B cell (primary cell): ENCODE data around the gene HDAC7. TPM values are rescaled to one million over a fixed set of nuclear protein-coding genes. Genes with fewer than 3 reads are reported as not detected.

Source experiments
- ATAC-seq: fragments of 200-7000 bp; cut with Tn5 transposase; one replicate; pipeline ENCODE4 v1.10.0; 2021; ENCODE audit warnings: low read depth, mild to moderate bottlenecking, moderate number of reproducible peaks, moderate library complexity
- CTCF ChIA-PET: fragments of 350-600 bp; sonication (Branson Sonifier 250); formaldehyde crosslinking; loops from one replicate; lab custom pipeline; 2021; ENCODE audit warnings: antibody characterized with exemption, inconsistent platforms; lab: Charles Lee
- POLR2A ChIA-PET: fragments of 350-600 bp; sonication (Branson Sonifier 250); formaldehyde crosslinking; loops from one replicate; lab custom pipeline; 2021; ENCODE audit warnings: antibody characterized with exemption; lab: Charles Lee
- DNase-seq: peaks from one replicate; pipeline ENCODE4 v3.0.0; 2013
- H2AFZ ChIP-seq: 2 replicates; pipeline ENCODE4 v1.6.1; 2012; ENCODE audit warnings: mild to moderate bottlenecking, low read depth, low read length; ENCODE audit not compliant: insufficient read depth, poor library complexity, severe bottlenecking
- H3K27ac ChIP-seq, 2 donors: 1 replicate in 1 of 2; 2 replicates in 1 of 2; pipeline ENCODE4 v1.5.1; 2012 to 2013; ENCODE audit warnings: low read length in 2 of 2, mild to moderate bottlenecking in 2 of 2, moderate library complexity in 1 of 2
- H3K27me3 ChIP-seq, 4 experiments: fragments of 200-600 bp in 1 of 4; sonication (generic) in 1 of 4; replicated peaks in 1 of 4; 1 replicate in 2 of 4; 2 replicates in 2 of 4; pipeline versions ENCODE4 v1.6.1 to v1.7.0; 2013 to 2016; ENCODE audit warnings: low read length in 3 of 4, mild to moderate bottlenecking in 2 of 4, mixed read lengths in 1 of 4, moderate library complexity in 1 of 4; ENCODE audit not compliant: insufficient read depth in 4 of 4, control insufficient read depth in 3 of 4; ENCODE audit errors: control extremely low read depth in 1 of 4
- H3K36me3 ChIP-seq, 2 experiments: replicated peaks in 1 of 2; 1 replicate in 1 of 2; 2 replicates in 1 of 2; pipeline versions ENCODE4 v1.6.1 to v1.7.1; 2013; ENCODE audit warnings: low read length in 1 of 2; ENCODE audit not compliant: insufficient read depth in 2 of 2, control insufficient read depth in 1 of 2; ENCODE audit errors: control extremely low read depth in 1 of 2, extremely low read depth in 1 of 2
- H3K4me1 ChIP-seq, 2 donors: fragments of 200-600 bp in 1 of 2; sonication (generic) in 1 of 2; 1 replicate in 1 of 2; 2 replicates in 1 of 2; pipeline versions ENCODE4 v1.5.1 to v1.6.1; 2013 to 2017; ENCODE audit warnings: low read length in 2 of 2; ENCODE audit not compliant: control insufficient read depth in 2 of 2, insufficient read depth in 2 of 2
- H3K4me2 ChIP-seq: replicated peaks from 2 replicates; pipeline ENCODE3; 2012; ENCODE audit warnings: mild to moderate bottlenecking, low read depth, low read length; ENCODE audit not compliant: poor library complexity, severe bottlenecking
- H3K4me3 ChIP-seq, 5 experiments: fragments of 200-600 bp in 1 of 5; sonication (generic) in 1 of 5; 1 replicate in 3 of 5; 2 replicates in 2 of 5; pipeline versions ENCODE4 v1.5.1 to v1.7.0; 2011 to 2016; ENCODE audit warnings: low read length in 4 of 5, mild to moderate bottlenecking in 4 of 5, low read depth in 2 of 5, control low read depth in 1 of 5, moderate library complexity in 1 of 5; ENCODE audit not compliant: insufficient read depth in 1 of 5; ENCODE audit errors: control extremely low read depth in 1 of 5, extremely low read depth in 1 of 5
- H3K79me2 ChIP-seq: fragments of 200-600 bp; sonication (generic); one replicate; pipeline ENCODE4 v1.6.0; 2016; ENCODE audit warnings: low read length; ENCODE audit not compliant: control insufficient read depth, insufficient read depth
- H3K9ac ChIP-seq: fragments of 200-600 bp; sonication (generic); 2 replicates; pipeline ENCODE4 v1.6.1; 2017; ENCODE audit warnings: mild to moderate bottlenecking, low read length, moderate library complexity
- H3K9me3 ChIP-seq, 3 donors: one replicate each; pipeline versions ENCODE4 v1.6.1 to v1.7.1; 2013; ENCODE audit warnings: low read length in 2 of 3; ENCODE audit not compliant: control insufficient read depth in 2 of 3, insufficient read depth in 1 of 3; ENCODE audit errors: control extremely low read depth in 1 of 3
- H4K20me1 ChIP-seq: 2 replicates; pipeline ENCODE4 v1.6.0; 2012; ENCODE audit warnings: mild to moderate bottlenecking, low read length; ENCODE audit not compliant: insufficient read depth, control insufficient read depth, poor library complexity, severe bottlenecking
- H3K27ac Mint-ChIP-seq: one replicate; pipeline ENCODE4 v1.8.0; 2021; ENCODE audit warnings: mixed read lengths
- H3K27me3 Mint-ChIP-seq: one replicate; pipeline ENCODE4 v1.8.0; 2021; ENCODE audit warnings: mixed read lengths
- H3K4me1 Mint-ChIP-seq: one replicate; pipeline ENCODE4 v1.8.0; 2021; ENCODE audit warnings: mixed read lengths
- H3K4me3 Mint-ChIP-seq: one replicate; pipeline ENCODE4 v1.8.0; 2021; ENCODE audit warnings: mixed read lengths
- H3K9me3 Mint-ChIP-seq: one replicate; pipeline ENCODE4 v1.8.0; 2022; ENCODE audit warnings: mixed read lengths; ENCODE audit not compliant: insufficient read depth
- EZH2 ChIP-seq: IDR thresholded peaks from 2 replicates; pipeline ENCODE4 v1.6.1; 2012; ENCODE audit warnings: borderline replicate concordance, low read depth, mild to moderate bottlenecking, moderate library complexity, low read length; ENCODE audit not compliant: insufficient read depth, poor library complexity, severe bottlenecking
- WGBS: methylation state at CpG from one replicate; pipeline ENCODE4 v1.1.5; 2013; ENCODE audit warnings: missing lambda C conversion rate; ENCODE audit not compliant: insufficient coverage; 5-methylcytosine and 5-hydroxymethylcytosine counted together
- intact Hi-C: fragments of 100-400 bp; cut with micrococcal nuclease; formaldehyde crosslinking; loops from one replicate; pipeline ENCODE4 v1.10.0; 2022
- polyA plus RNA-seq: library from polyadenylated mRNA; depleted of rRNA; stranded (reverse); fragments of >200 nt; gene quantifications from 2 replicates; pipeline ENCODE4 v1.2.3, GENCODE V29; 2012
- total RNA-seq, 2 donors: library from RNA; stranded (reverse); fragments of 120-200 nt in 1 of 2; gene quantifications; 1 replicate in 1 of 2; 2 replicates in 1 of 2; pipeline versions ENCODE4 v1.2.3 to v1.2.4, GENCODE V29; 2013 to 2022
- TF ChIP-seq, protein P1 (sequence below): fragments of 200-600 bp; IDR thresholded peaks from one replicate; pipeline ENCODE4 v1.8.0; 2022; ENCODE audit warnings: antibody characterized with exemption, mild to moderate bottlenecking

HDAC7 gene
- total and polyA plus RNA-seq, 2 donors (not counting 1 experiment from before 2014, with no cell fraction given): 87.2 to 178 TPM

- no peaks in the 10 kb centered on the region for H3K9me3 Mint-ChIP-seq
- H3K4me3 Mint-ChIP-seq: no peak overlapping the region
These were observed 81.6 kb downstream of the HDAC7 start for GRCh38 chr12:47737936-47738594.

More at GRCh38 chr12:47737936-47738594, 81.6 kb downstream of the HDAC7 start:
- ATAC-seq: no peak
- no peak overlapping the region for H3K9ac ChIP-seq
- H3K27me3 ChIP-seq: no peaks in the 10 kb centered on the region
- CTCF ChIA-PET: interaction anchor here (1.4 to 15.0 kb wide), 5 partner anchors 19 to 103 kb away, joined by 4 to 515 read pairs (median 270); partner anchors contain the start of genes RAPGEF3, RPAP3 and SLC48A1
- POLR2A ChIA-PET: interaction anchor here (0.6 kb wide), 1 partner anchor 17 kb away, joined by 7 read pairs; no protein-coding TSS in a partner anchor
- H3K9me3 ChIP-seq: peaks cover 0 to 9% (median 0%) of the 10 kb centered on the region in 3 donors
- no peaks in the 10 kb centered on the region for H3K36me3 ChIP-seq
- no peak overlapping the region for H3K4me2 ChIP-seq
- no peaks in the 10 kb centered on the region for H4K20me1 ChIP-seq
- no peak overlapping the region for H3K4me3 ChIP-seq
- H2AFZ ChIP-seq: no peak overlapping the region
- H3K27ac ChIP-seq: no peak overlapping the region
- H3K4me1 Mint-ChIP-seq: peaks cover 38% of the 10 kb centered on the region
- no peak for TF ChIP-seq EZH2
- TF ChIP-seq, protein P1, sequence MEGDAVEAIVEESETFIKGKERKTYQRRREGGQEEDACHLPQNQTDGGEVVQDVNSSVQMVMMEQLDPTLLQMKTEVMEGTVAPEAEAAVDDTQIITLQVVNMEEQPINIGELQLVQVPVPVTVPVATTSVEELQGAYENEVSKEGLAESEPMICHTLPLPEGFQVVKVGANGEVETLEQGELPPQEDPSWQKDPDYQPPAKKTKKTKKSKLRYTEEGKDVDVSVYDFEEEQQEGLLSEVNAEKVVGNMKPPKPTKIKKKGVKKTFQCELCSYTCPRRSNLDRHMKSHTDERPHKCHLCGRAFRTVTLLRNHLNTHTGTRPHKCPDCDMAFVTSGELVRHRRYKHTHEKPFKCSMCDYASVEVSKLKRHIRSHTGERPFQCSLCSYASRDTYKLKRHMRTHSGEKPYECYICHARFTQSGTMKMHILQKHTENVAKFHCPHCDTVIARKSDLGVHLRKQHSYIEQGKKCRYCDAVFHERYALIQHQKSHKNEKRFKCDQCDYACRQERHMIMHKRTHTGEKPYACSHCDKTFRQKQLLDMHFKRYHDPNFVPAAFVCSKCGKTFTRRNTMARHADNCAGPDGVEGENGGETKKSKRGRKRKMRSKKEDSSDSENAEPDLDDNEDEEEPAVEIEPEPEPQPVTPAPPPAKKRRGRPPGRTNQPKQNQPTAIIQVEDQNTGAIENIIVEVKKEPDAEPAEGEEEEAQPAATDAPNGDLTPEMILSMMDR: no peak
- H3K27ac Mint-ChIP-seq: peak overlapping the region; percentile 3
- 97% methylated on average over 12 of the region's 17 CpGs for WGBS
- DNase-seq: no peak
- intact Hi-C loops: no loop called here
- no peaks in the 10 kb centered on the region for H3K27me3 Mint-ChIP-seq
- H3K4me1 ChIP-seq: peaks cover 29 to 41% of the 10 kb centered on the region in 2 donors
- no peaks in the 10 kb centered on the region for H3K79me2 ChIP-seq
